HEK293 (cell line): ENCODE results near the gene ZSCAN5B.

Experiments
- CTCF ChIA-PET: fragments of 350-600 bp; formaldehyde crosslinking; extraction: SDS; loops from one replicate; lab custom pipeline; 2021; ENCODE audit warnings: antibody characterized with exemption; lab: Yijun Ruan, JAX
- POLR2A ChIA-PET: fragments of 300-600 bp; formaldehyde crosslinking; extraction: SDS; loops from one replicate; lab custom pipeline; 2020; ENCODE audit warnings: antibody characterized with exemption, inconsistent platforms; lab: Yijun Ruan, JAX
- H3K27ac ChIP-seq: fragments of 200-500 bp; sonication (Bioruptor generic); 2 replicates; pipeline ENCODE4 v1.5.1; 2014; ENCODE audit warnings: low read depth, low read length, control low read depth, inconsistent platforms; ENCODE audit errors: extremely low read depth
- H3K36me3 ChIP-seq, 2 experiments: fragments of 200-500 bp in 1 of 2; sonication (Bioruptor generic) in 1 of 2; 1 replicate in 1 of 2; 2 replicates in 1 of 2; pipeline ENCODE4 v1.5.1; 2014 to 2017; ENCODE audit warnings: inconsistent platforms in 2 of 2, low read length in 2 of 2; ENCODE audit not compliant: control insufficient read depth in 2 of 2, insufficient read depth in 1 of 2
- H3K4me1 ChIP-seq: fragments of 200-500 bp; sonication (Bioruptor generic); 2 replicates; pipeline ENCODE4 v1.5.1; 2014; ENCODE audit warnings: mild to moderate bottlenecking, low read length, inconsistent platforms; ENCODE audit not compliant: control insufficient read depth, insufficient read depth
- H3K4me3 ChIP-seq: 2 replicates; pipeline ENCODE4 v1.5.1; 2011; ENCODE audit warnings: low read depth, mild to moderate bottlenecking, control low read depth, low read length, moderate library complexity
- H3K9me3 ChIP-seq: fragments of 200-500 bp; sonication (Bioruptor generic); 2 replicates; pipeline ENCODE4 v1.5.1; 2014; ENCODE audit warnings: low read depth, low read length, inconsistent platforms; ENCODE audit not compliant: control insufficient read depth, insufficient read depth
- BCL11A ChIP-seq: fragments of 450-650 bp; formaldehyde crosslinking; IDR thresholded peaks from 2 replicates; pipeline ENCODE4 v1.5.1; 2016; ENCODE audit warnings: low read depth, missing biosample characterization, missing genetic modification characterization
- CTCF ChIP-seq: fragments of 450-650 bp; formaldehyde crosslinking; IDR thresholded peaks from 2 replicates; pipeline ENCODE4 v1.5.1; 2016; ENCODE audit warnings: missing biosample characterization, missing genetic modification characterization
- EGR2 ChIP-seq: fragments of 450-650 bp; formaldehyde crosslinking; IDR thresholded peaks from 2 replicates; pipeline ENCODE4 v1.5.1; 2016; ENCODE audit warnings: low read depth, missing biosample characterization, missing genetic modification characterization
- IKZF3 ChIP-seq: fragments of 450-650 bp; IDR thresholded peaks from 2 replicates; pipeline ENCODE4 v1.5.0; 2018; ENCODE audit warnings: missing biosample characterization, mild to moderate bottlenecking, missing genetic modification characterization, moderate library complexity
- KLF1 ChIP-seq: fragments of 450-650 bp; formaldehyde crosslinking; IDR thresholded peaks from 2 replicates; pipeline ENCODE4 v1.5.1; 2016; ENCODE audit warnings: missing biosample characterization, missing genetic modification characterization
- KLF7 ChIP-seq: fragments of 450-650 bp; formaldehyde crosslinking; IDR thresholded peaks from 2 replicates; pipeline ENCODE4 v1.5.1; 2016; ENCODE audit warnings: missing biosample characterization, missing genetic modification characterization, borderline replicate concordance
- OSR2 ChIP-seq: fragments of 450-650 bp; formaldehyde crosslinking; IDR thresholded peaks from 2 replicates; pipeline ENCODE4 v1.5.1; 2016; ENCODE audit warnings: missing biosample characterization, missing genetic modification characterization
- RBAK ChIP-seq: fragments of 450-650 bp; formaldehyde crosslinking; IDR thresholded peaks from 2 replicates; pipeline ENCODE4 v1.5.1; 2016; ENCODE audit warnings: missing biosample characterization, missing genetic modification characterization
- SALL2 ChIP-seq: fragments of 450-650 bp; formaldehyde crosslinking; IDR thresholded peaks from 2 replicates; pipeline ENCODE4 v1.5.0; 2017; ENCODE audit warnings: missing biosample characterization, mild to moderate bottlenecking, missing genetic modification characterization, borderline replicate concordance
- SP2 ChIP-seq: fragments of 450-650 bp; formaldehyde crosslinking; IDR thresholded peaks from 2 replicates; pipeline ENCODE4 v1.5.1; 2016; ENCODE audit warnings: missing biosample characterization, missing genetic modification characterization
- SP7 ChIP-seq: fragments of 450-650 bp; formaldehyde crosslinking; IDR thresholded peaks from 2 replicates; pipeline ENCODE4 v1.5.1; 2016; ENCODE audit warnings: missing biosample characterization, missing genetic modification characterization
- TSHZ1 ChIP-seq: fragments of 450-650 bp; formaldehyde crosslinking; IDR thresholded peaks from 2 replicates; pipeline ENCODE4 v1.5.1; 2016; ENCODE audit warnings: missing biosample characterization, missing genetic modification characterization, borderline replicate concordance
- ZBTB17 ChIP-seq: fragments of 450-650 bp; formaldehyde crosslinking; IDR thresholded peaks from 2 replicates; pipeline ENCODE4 v1.5.1; 2016; ENCODE audit warnings: missing biosample characterization, missing genetic modification characterization
- ZFHX2 ChIP-seq: fragments of 450-650 bp; formaldehyde crosslinking; conservative IDR thresholded peaks from 2 replicates; pipeline ENCODE4 v1.5.1; 2016; ENCODE audit warnings: missing biosample characterization, missing genetic modification characterization
- ZNF114 ChIP-seq: fragments of 450-650 bp; formaldehyde crosslinking; IDR thresholded peaks from 2 replicates; pipeline ENCODE4 v1.5.0; 2017; ENCODE audit warnings: missing biosample characterization, missing genetic modification characterization
- ZNF174 ChIP-seq: fragments of 450-650 bp; formaldehyde crosslinking; IDR thresholded peaks from 2 replicates; pipeline ENCODE4 v1.5.0; 2017; ENCODE audit warnings: missing biosample characterization, mild to moderate bottlenecking, missing genetic modification characterization
- ZNF175 ChIP-seq: fragments of 450-650 bp; formaldehyde crosslinking; IDR thresholded peaks from 2 replicates; pipeline ENCODE4 v1.5.1; 2016; ENCODE audit warnings: missing biosample characterization, missing genetic modification characterization
- ZNF221 ChIP-seq: fragments of 450-650 bp; formaldehyde crosslinking; IDR thresholded peaks from 2 replicates; pipeline ENCODE4 v1.5.1; 2017; ENCODE audit warnings: missing biosample characterization, missing genetic modification characterization, borderline replicate concordance
- ZNF274 ChIP-seq, 2 experiments: fragments of 200-500 bp in 1 of 2; fragments of 450-650 bp in 1 of 2; sonication (Bioruptor generic) in 1 of 2; formaldehyde crosslinking in 1 of 2; IDR thresholded peaks; 2 replicates each; pipeline versions ENCODE4 v1.5.1 to v1.6.1; 2014 to 2016; ENCODE audit warnings: borderline replicate concordance in 1 of 2, inconsistent platforms in 1 of 2, low read length in 1 of 2, missing biosample characterization in 1 of 2, missing genetic modification characterization in 1 of 2
- ZNF366 ChIP-seq: fragments of 450-650 bp; formaldehyde crosslinking; conservative IDR thresholded peaks from 2 replicates; pipeline ENCODE4 v1.5.1; 2016; ENCODE audit warnings: missing biosample characterization, missing genetic modification characterization
- ZNF510 ChIP-seq: fragments of 450-650 bp; formaldehyde crosslinking; IDR thresholded peaks from 2 replicates; pipeline ENCODE4 v1.5.1; 2018; ENCODE audit warnings: mild to moderate bottlenecking, missing genetic modification characterization, missing biosample characterization; ENCODE audit not compliant: insufficient replicate concordance
- ZNF514 ChIP-seq: fragments of 450-650 bp; formaldehyde crosslinking; IDR thresholded peaks from 2 replicates; pipeline ENCODE4 v1.5.1; 2016; ENCODE audit warnings: missing biosample characterization, missing genetic modification characterization
- ZNF600 ChIP-seq: fragments of 450-650 bp; formaldehyde crosslinking; IDR thresholded peaks from 2 replicates; pipeline ENCODE4 v1.5.1; 2016; ENCODE audit warnings: missing biosample characterization, missing genetic modification characterization
- ZNF624 ChIP-seq: fragments of 450-650 bp; formaldehyde crosslinking; IDR thresholded peaks from 2 replicates; pipeline ENCODE4 v1.5.1; 2017; ENCODE audit warnings: missing biosample characterization, missing genetic modification characterization
- ZNF660 ChIP-seq: fragments of 450-650 bp; IDR thresholded peaks from 2 replicates; pipeline ENCODE4 v1.5.1; 2018; ENCODE audit warnings: missing biosample characterization, mild to moderate bottlenecking, missing genetic modification characterization
- ZNF701 ChIP-seq: fragments of 450-650 bp; formaldehyde crosslinking; IDR thresholded peaks from 2 replicates; pipeline ENCODE4 v1.5.1; 2016; ENCODE audit warnings: missing biosample characterization, missing genetic modification characterization
- ZNF830 ChIP-seq: fragments of 450-650 bp; IDR thresholded peaks from 2 replicates; pipeline ENCODE4 v1.5.0; 2018; ENCODE audit warnings: missing biosample characterization, missing genetic modification characterization, low read depth, mild to moderate bottlenecking, moderate library complexity
- ZNF837 ChIP-seq: fragments of 450-650 bp; formaldehyde crosslinking; IDR thresholded peaks from 2 replicates; pipeline ENCODE4 v1.5.1; 2016; ENCODE audit warnings: missing biosample characterization, missing genetic modification characterization

The ZSCAN5B gene

DNA sequence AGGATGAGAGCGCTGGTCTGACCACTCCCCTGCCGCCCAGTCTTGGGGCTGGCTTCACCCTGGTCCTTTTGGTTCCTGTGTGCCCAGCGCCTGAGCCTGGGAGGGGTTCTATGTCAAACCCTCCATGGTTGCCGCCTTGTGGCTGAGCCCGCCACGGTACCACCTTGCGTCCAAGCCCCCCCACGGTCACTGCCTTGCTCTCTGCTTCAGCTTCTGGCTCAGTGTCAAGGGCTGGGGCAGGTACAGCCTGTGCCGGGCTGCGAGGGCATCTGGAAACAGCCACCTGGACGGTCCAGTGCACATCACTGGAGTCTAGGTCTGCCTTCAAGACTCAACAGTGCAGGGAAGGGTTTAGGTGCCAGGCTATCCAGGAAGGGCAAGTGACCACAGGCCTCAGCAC, 36.0 kb downstream of the ZSCAN5B start:
- H3K4me3 ChIP-seq: no peak overlapping the region
- POLR2A ChIA-PET: no interaction called here
- no peaks in the 10 kb centered on the region for H3K4me1 ChIP-seq
- no peak overlapping the region for H3K27ac ChIP-seq
- peaks cover 13 to 46% of the 10 kb centered on the region in 2 experiments for H3K36me3 ChIP-seq
- TF ChIP-seq ZNF221 (tag by site-specific recombination) (no peak), RBAK (tag by site-specific recombination) (no peak), ZNF514 (tag by site-specific recombination) (no peak), IKZF3 (tag by site-specific recombination) (no peak), ZNF175 (no peak), ZNF114 (tag by site-specific recombination) (no peak), ZNF660 (tag by site-specific recombination) (no peak), ZNF830 (tag by site-specific recombination) (no peak)
- CTCF ChIA-PET: interaction anchor here (1.0 kb wide), 1 partner anchor 92 kb away, joined by 3 read pairs; no protein-coding TSS in a partner anchor
- H3K9me3 ChIP-seq: no peaks in the 10 kb centered on the region

DNA sequence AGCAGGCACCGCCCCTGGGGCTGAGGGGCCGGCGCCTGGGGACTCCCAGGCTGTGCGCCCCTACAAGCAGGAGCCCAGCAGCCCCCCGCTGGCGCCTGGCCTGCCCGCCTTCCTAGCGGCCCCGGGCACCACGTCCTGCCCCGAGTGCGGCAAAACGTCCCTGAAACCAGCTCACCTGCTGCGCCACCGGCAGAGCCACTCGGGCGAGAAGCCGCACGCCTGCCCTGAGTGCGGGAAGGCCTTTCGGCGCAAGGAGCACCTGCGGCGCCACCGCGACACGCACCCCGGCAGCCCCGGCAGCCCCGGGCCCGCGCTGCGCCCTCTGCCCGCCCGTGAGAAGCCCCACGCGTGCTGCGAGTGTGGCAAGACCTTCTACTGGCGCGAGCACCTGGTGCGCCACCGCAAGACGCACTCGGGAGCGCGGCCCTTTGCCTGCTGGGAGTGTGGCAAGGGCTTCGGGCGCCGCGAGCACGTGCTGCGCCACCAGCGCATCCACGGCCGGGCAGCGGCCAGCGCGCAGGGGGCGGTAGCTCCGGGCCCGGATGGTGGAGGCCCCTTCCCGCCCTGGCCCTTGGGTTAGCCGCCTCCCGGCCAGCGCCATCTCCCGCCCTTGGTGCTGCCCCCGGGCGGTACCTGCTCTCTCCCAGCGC, 37.8 kb downstream of the ZSCAN5B start:
- Histone ChIP-seq H3K9me3 (no peaks in the 10 kb centered on the region), H3K36me3 (peaks cover 17 to 64% of the 10 kb centered on the region in 2 experiments), H3K4me3 (no peak overlapping the region), H3K4me1 (no peaks in the 10 kb centered on the region), H3K27ac (no peak overlapping the region)
- ChIA-PET POLR2A (no interaction called here), CTCF (interaction anchor here (1.1 kb wide), 1 partner anchor 78 kb away, joined by 4 read pairs; no protein-coding TSS in a partner anchor)
- TF ChIP-seq SP2 (tag by site-specific recombination): no peak
- TF ChIP-seq ZNF837 (tag by site-specific recombination): no peak
- TF ChIP-seq SALL2 (tag by site-specific recombination): no peak
- no peak for TF ChIP-seq ZNF174
- no peak for TF ChIP-seq ZNF701
- TF ChIP-seq KLF7: no peak
- no peak for TF ChIP-seq BCL11A
- TF ChIP-seq ZNF510 (tag by site-specific recombination): no peak
- TF ChIP-seq CTCF (tag by site-specific recombination): no peak

DNA sequence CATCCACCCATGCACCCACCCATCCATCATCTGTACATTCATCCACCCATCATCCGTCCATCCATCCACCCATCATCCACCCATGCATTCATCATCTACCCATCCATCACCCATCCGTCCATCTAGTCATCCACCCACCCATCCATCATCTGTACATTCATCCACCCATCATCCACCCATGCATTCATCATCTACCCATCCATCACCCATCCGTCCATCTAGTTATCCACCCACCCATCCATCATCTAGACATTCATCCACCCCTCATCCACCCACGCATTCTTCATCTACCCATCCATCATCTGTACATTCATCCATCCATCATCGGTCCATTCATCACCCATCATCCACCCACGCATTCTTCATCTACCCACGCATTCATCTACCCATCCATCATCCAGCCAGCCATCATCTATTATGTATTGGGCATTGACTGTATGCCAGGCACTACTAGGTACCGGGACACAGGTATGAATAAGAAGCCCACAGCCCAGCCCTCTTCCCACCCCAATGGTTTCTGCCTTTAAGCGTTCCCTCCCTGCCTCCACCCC, 38.5 kb downstream of the ZSCAN5B start:
- ChIA-PET CTCF (no interaction called here), POLR2A (no interaction called here)
- no peak for TF ChIP-seq OSR2
- no peak for TF ChIP-seq ZNF221 (tag by site-specific recombination)
- TF ChIP-seq ZNF274 (IDR thresholded peaks at IDR 0.05; ENCODE audit: low read length): no peak
- TF ChIP-seq ZNF274 (tag by site-specific recombination; IDR thresholded peaks at IDR 0.05; ENCODE audit: borderline replicate concordance): no peak
- TF ChIP-seq SP7 (tag by site-specific recombination): peak; percentile 49; the same call in 1 of the 2 replicates
- no peak for TF ChIP-seq ZNF624 (tag by site-specific recombination)
- peak; percentile 99 for TF ChIP-seq ZFHX2
- peak; percentile 56; the same call in 1 of the 2 replicates for TF ChIP-seq ZBTB17 (tag by site-specific recombination)
- no peak for TF ChIP-seq ZNF600 (tag by site-specific recombination)
- TF ChIP-seq EGR2 (tag by site-specific recombination): peak; percentile 100
- peak; percentile 63; the same call in 1 of the 2 replicates for TF ChIP-seq KLF1 (tag by site-specific recombination)
- TF ChIP-seq SP2 (tag by site-specific recombination): peak; percentile 21
- peak; percentile 95 for TF ChIP-seq ZNF366 (tag by site-specific recombination)
- TF ChIP-seq TSHZ1: peak; percentile 52; the same call in 1 of the 2 replicates
- H3K9me3 ChIP-seq: no peaks in the 10 kb centered on the region
- peaks cover 17 to 70% of the 10 kb centered on the region in 2 experiments for H3K36me3 ChIP-seq
- H3K27ac ChIP-seq: no peak overlapping the region
- H3K4me3 ChIP-seq: no peak overlapping the region
- H3K4me1 ChIP-seq: no peaks in the 10 kb centered on the region
